ENCODE data around the gene CBLB. TPM values are rescaled to one million over a fixed set of nuclear protein-coding genes. Genes with fewer than 3 reads are reported as not detected.

Gene CBLB
- polyA plus RNA-seq, 1 experiment = 19.3 TPM

GRCh38 chr3:105829871-105830622 lies 38.8 kb downstream of the CBLB start:
- ChIA-PET CTCF (no interaction called here), POLR2A (no interaction called here)
- Histone ChIP-seq H3K4me3 (ENCODE audit: low read depth, low read length) (no peak overlapping the region), H3K27me3 (ENCODE audit: control insufficient read depth, insufficient read depth, low read length) (no peaks in the 10 kb centered on the region), H3K36me3 (ENCODE audit: control insufficient read depth, insufficient read depth, low read length) (no peaks in the 10 kb centered on the region)
- no peak for TF ChIP-seq CTCF (IDR thresholded peaks at IDR 0.05; ENCODE audit: insufficient read depth, low read depth, low read length)
- DNase-seq (ENCODE audit: low read depth) = no peak

GRCh38 chr3:105829229-105829628 lies 39.6 kb downstream of the CBLB start:
- ChIA-PET POLR2A (no interaction called here), CTCF (interaction anchor here (0.5 to 0.6 kb wide), 2 partner anchors 13 to 475 kb away, joined by 3 to 4 read pairs; no protein-coding TSS in a partner anchor)
- no peak overlapping the region for H3K4me3 ChIP-seq (ENCODE audit: low read depth, low read length)
- H3K27me3 ChIP-seq (ENCODE audit: control insufficient read depth, insufficient read depth, low read length) = no peaks in the 10 kb centered on the region
- no peak for DNase-seq (ENCODE audit: low read depth)
- no peaks in the 10 kb centered on the region for H3K36me3 ChIP-seq (ENCODE audit: control insufficient read depth, insufficient read depth, low read length)
- TF ChIP-seq CTCF (IDR thresholded peaks at IDR 0.05; ENCODE audit: insufficient read depth, low read depth, low read length) = no peak

GRCh38 chr3:105828703-105829102 lies 40.1 kb downstream of the CBLB start:
- no peak for DNase-seq (ENCODE audit: low read depth)
- H3K4me3 ChIP-seq (ENCODE audit: low read depth, low read length) = no peak overlapping the region
- ChIA-PET CTCF (interaction anchor here (0.5 to 0.6 kb wide), 3 partner anchors 12 to 476 kb away, joined by 3 to 4 read pairs (median 3); no protein-coding TSS in a partner anchor), POLR2A (no interaction called here)
- H3K27me3 ChIP-seq (ENCODE audit: control insufficient read depth, insufficient read depth, low read length) = no peaks in the 10 kb centered on the region
- H3K36me3 ChIP-seq (ENCODE audit: control insufficient read depth, insufficient read depth, low read length) = no peaks in the 10 kb centered on the region
- TF ChIP-seq CTCF (IDR thresholded peaks at IDR 0.05; ENCODE audit: insufficient read depth, low read depth, low read length) = no peak

GRCh38 chr3:105827959-105828358 lies 40.9 kb downstream of the CBLB start:
- ChIA-PET POLR2A (no interaction called here), CTCF (interaction anchor here (0.6 kb wide), 1 partner anchor 29 kb away, joined by 3 read pairs; no protein-coding TSS in a partner anchor)
- no peaks in the 10 kb centered on the region for H3K27me3 ChIP-seq (ENCODE audit: control insufficient read depth, insufficient read depth, low read length)
- H3K36me3 ChIP-seq (ENCODE audit: control insufficient read depth, insufficient read depth, low read length) = no peaks in the 10 kb centered on the region
- TF ChIP-seq CTCF (IDR thresholded peaks at IDR 0.05; ENCODE audit: insufficient read depth, low read depth, low read length) = peak; percentile 43
- no peak for DNase-seq (ENCODE audit: low read depth)
- no peak overlapping the region for H3K4me3 ChIP-seq (ENCODE audit: low read depth, low read length)

- Histone ChIP-seq H3K4me3 (ENCODE audit: low read depth, low read length) (no peak overlapping the region), H3K36me3 (ENCODE audit: control insufficient read depth, insufficient read depth, low read length) (no peaks in the 10 kb centered on the region), H3K27me3 (ENCODE audit: control insufficient read depth, insufficient read depth, low read length) (no peaks in the 10 kb centered on the region)
- TF ChIP-seq CTCF (IDR thresholded peaks at IDR 0.05; ENCODE audit: insufficient read depth, low read depth, low read length) = no peak
- DNase-seq (ENCODE audit: low read depth) = no peak
- ChIA-PET CTCF (no interaction called here), POLR2A (no interaction called here)
Measured at GRCh38 chr3:105826778-105827634, 41.8 kb downstream of the CBLB start.
